ENCODE data around the gene ARPIN.
"Not testable (repeated sequence)": the region's sequence is repeated elsewhere in the genome, so short reads cannot be mapped to it uniquely, and the experiment has no call there.

ARPIN gene

DNA sequence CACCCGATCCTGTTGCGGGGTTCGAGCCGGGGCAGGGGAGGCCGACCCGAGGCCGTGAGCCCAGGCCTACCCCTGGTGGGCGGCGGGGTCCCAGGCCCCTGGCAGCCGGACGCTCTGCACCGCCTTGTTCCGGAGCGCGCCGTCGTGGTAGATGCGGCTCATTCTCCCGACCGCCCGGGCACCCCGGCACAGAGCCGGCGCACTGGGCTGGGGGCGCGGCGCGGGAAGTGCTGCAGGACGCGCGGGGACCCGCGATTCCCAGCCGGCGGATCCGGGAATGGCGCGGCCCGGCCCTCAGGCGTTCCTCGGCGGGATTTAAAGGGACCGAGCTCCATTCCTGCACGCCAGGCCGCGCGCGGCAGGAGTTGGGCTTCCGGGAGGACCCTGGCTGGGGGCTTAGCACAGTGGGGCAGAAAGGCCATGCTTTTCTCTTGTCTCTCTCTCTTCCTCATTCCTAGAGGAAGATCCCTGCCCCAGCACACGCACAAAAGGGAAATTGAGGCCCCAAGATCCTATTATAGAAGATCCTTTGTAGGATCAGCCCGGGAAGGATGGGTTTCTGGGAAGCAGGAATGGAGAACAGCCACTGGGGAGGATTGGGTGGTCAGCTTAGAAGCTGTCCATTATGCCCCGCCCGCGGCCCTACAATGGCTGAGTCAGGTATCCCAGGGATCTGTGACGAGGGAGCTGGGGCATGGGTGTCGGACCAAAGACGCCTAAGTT, at the start of gene ARPIN:
Gene ARPIN, minus strand, starts transcription at position 279 of the 723 bp plus-strand sequence. Its CDS starts 117 bp downstream, at position 162.
- DNase-seq (ENCODE audit: low read depth, low spot score), result no peak

- DNase-seq (ENCODE audit: low read depth, low spot score), result no peak
Observed at GRCh38 chr15:89958107-89958805, 45.5 kb upstream of the ARPIN start.

GRCh38 chr15:89955449-89955998, 42.8 kb upstream of the ARPIN start:
- not testable (repeated sequence) for DNase-seq (ENCODE audit: low read depth, low spot score)

DNA sequence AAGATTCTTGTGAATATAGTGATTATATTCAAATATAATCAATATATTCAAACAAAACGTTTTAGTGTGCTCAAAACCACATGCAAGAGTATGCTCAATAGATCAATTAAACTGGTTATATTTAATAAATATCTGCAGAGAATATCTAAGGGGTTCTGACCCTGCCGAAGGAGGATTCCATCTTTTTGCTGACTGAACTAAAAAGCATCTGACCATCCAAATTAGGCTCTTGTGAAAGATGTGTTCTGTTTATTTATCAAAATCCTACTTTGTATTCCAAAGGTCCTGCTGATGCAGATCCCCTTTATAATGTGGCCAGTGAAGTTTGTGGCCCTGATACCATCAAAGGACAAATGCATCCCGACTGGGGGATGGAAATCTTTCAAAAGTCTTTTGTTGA, 41.8 kb upstream of the ARPIN start:
- no peak for DNase-seq (ENCODE audit: low read depth, low spot score)

DNA sequence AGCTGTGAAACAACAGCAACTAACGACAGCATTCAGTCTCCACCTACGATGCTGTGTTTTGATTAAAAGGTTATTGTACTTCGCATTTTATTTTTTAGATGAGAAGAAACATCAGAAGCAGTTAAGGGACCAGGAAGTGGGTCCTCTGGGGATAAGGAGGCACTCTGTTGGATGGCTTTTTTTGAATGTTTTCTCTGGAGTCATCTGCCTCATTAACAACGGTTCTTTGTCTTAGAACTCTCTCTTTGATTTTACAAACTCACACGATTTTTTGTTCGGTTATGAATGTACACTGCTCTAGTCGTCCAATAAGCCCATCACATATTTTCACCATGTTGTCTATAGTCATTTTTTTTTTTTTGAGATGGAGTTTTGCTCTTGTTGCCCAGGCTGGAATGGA, 36.0 kb upstream of the ARPIN start:
- DNase-seq (ENCODE audit: low read depth, low spot score), result no peak

DNA sequence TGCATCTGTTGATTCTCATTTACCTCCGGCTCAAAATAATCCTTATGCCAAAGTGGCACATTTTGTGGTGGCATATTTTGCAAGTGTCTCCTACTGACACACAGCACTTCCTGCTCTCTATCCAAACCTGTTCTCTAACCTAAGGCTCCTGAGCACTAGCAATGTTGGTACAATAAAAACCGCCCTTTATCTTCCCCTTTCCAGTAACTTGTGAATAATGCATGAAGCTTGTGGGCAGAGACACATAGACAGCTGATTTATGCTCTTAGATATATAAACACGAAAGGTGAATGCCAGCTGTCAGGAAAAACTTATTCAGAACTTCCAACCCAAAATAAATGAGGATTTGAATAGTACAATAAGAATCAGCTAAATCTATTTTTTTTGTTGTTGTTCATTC, 34.6 kb upstream of the ARPIN start:
- DNase-seq (ENCODE audit: low read depth, low spot score), result no peak

DNA sequence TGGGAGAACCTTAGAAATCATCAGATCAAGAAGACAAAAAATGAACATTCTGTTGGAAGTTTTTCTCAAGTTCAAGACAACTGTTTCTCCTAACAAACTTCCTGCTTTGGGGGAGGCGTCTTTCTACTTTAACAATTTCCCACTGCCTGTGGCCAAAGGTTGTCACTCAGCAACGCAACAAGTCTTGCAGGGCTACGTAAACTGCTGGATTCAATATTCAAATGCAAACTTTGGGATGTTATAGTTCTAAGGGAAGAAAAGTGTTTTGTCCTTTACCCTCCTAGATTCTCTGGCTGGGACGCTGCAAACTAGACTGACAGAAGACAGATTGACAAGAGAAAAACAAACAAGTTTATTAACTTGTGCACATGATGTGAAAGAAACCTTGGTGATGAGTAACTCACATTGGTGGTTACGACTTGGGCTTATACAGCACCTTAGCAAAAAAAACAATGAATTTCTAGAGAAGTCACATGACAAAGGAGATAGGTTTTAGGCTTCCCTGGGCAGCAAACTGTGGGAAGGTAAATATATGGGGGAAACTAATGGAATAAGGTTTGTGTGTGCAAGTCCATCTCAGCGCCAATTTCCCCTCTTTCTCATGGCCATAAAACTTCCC, 34.0 kb upstream of the ARPIN start:
- no peak for DNase-seq (ENCODE audit: low read depth, low spot score)

- not testable (repeated sequence) for DNase-seq (ENCODE audit: low read depth, low spot score)
Observed at GRCh38 chr15:89943721-89944120, 31.0 kb upstream of the ARPIN start.

GRCh38 chr15:89939910-89940309, 27.2 kb upstream of the ARPIN start:
- no peak for DNase-seq (ENCODE audit: low read depth, low spot score)

DNA sequence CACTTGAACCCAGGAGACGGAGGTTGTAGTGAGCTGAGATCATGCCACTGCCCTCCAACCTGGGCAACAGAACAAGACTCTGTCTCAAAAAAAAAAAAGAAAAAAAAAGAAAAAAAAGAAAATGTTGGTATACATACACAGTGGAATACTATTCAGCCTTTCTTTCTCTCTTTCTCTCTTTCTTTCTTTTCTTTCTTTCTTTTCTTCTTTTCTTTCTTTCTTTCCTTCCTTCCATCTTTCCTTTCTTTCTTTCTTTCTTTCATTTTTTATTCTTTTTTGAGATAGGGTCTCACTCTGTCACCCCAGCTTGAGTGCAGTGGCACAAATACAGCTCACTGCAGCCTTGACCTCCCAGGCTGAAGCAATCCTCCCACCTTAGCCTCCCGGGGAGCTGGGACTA, 26.6 kb upstream of the ARPIN start:
- not testable (repeated sequence) for DNase-seq (ENCODE audit: low read depth, low spot score)

DNA sequence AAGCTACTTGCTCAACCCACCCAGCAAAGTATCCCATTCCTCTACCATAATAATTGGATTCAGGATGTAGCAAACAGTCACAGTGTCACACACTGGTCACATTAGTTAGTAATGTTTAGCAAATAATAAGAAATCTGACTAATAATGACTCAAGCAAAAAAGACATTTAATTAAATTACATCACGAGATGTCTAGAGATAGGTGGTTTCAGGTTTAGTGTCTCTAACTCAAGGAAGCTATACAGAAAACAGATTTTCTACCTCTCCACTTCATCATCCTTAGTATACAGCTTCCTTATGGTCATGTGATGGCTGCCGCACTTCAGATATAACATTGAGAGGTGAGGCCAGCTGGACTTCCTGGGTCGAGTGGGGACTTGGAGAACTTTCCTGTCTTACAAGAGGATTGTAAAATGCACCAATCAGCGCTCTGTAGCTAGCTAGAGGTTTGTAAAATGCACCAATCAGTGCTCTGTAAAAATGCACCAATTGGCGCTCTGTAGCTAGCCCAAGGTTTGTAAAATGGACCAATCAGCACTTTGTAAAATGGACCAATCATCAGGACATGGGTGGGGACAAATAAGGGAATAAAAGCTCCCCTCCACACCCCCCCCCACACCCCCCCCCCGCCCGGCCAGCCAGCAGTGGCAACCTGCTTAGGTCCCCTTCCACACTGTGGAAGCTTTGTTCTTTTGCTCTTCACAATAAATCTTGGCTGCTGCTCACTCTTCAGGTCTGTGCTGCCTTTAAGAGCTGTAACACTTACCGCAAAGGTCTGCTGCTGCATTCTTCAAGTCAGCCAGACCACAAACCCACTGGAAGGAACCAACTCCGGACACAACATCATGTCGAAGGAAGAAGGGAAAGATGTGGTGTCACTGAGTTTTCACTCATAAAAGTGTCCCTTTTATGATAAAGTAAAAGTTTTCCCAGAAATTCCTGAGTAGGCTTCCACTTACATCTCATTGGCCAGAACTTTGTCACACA, 24.9 kb upstream of the ARPIN start:
- DNase-seq (ENCODE audit: low read depth, low spot score), result no peak

- no peak for DNase-seq (ENCODE audit: low read depth, low spot score)
Observed at GRCh38 chr15:89936786-89937265, 24.1 kb upstream of the ARPIN start.

- DNase-seq (ENCODE audit: low read depth, low spot score), result no peak
Observed at GRCh38 chr15:89936051-89936785, 23.5 kb upstream of the ARPIN start.

DNA sequence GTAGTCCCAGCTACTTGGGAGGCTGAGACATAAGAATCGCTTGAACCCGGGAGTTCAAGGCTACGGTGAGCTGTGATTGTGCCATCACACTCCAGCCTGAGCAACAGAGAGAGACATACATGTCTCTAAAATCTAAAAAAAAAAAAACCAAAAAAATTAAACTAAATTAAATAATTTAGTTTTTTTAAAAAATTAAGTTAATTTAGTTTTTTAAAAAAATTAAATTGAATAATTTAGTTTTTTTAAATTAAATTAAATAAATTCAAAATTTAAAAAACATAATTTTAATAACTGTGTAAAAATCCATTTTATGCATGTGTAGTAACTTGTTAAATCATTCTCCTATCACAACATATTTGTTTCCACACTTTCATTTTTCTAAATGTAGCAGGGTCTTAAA, 20.1 kb upstream of the ARPIN start:
- DNase-seq (ENCODE audit: low read depth, low spot score), result no peak

GRCh38 chr15:89928421-89928820, 15.7 kb upstream of the ARPIN start:
- DNase-seq (ENCODE audit: low read depth, low spot score), result no peak

DNA sequence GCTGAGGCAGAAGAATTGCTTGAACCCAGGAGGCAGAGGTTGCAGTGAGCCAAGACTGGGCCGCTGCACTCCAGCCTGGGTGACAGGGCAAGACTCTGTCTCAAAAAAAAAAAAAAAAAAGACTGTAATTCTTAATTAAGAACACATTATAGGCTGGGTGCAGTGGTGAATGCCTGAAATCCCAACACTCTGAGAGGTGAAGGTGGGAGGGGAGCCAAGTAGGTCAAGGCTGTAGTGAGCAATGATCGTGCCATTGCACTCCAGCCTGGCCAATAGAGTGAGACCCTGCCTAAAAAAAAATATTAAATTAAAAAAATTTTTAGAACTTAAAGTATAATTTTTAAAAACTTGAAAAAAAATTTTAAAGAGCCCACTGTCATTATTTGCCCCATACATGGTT, 13.4 kb upstream of the ARPIN start:
- DNase-seq (ENCODE audit: low read depth, low spot score), result no peak

- no peak for DNase-seq (ENCODE audit: low read depth, low spot score)
Observed at GRCh38 chr15:89917442-89918101, 4.8 kb upstream of the ARPIN start.

DNA sequence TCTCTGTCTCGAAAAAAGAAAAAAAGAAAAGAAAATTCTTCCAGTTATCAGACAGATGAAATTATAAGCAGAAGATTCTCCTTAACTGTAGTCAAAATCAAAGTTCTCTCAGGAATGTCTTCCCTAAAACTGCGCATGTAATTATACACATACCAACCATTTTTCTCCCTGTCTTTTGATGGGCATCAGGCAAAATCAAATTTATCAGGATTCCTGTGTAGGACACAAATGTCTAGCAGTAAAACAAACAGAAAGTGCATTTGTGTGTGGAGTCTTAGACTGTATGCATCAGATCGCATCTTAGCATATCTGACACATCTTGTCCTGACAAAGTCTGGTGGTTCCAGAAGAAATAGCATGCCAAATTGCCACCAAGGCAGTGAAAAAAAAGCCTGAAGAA, 3.9 kb upstream of the ARPIN start:
- no peak for DNase-seq (ENCODE audit: low read depth, low spot score)

GRCh38 chr15:89912145-89912673, 543 bp downstream of the ARPIN start:
- DNase-seq (ENCODE audit: low read depth, low spot score), result no peak
